Epithelial cell of prostate (primary cell): ENCODE measurements around the gene NR3C2.

Experiments
- DNase-seq: peaks from one replicate; pipeline ENCODE4 v3.0.0-alpha.2; 2011; ENCODE audit warnings: low read depth, low spot score
- H3K27ac ChIP-seq: fragments of 450-650 bp; 2 replicates; pipeline ENCODE4 v1.5.1; 2017; ENCODE audit warnings: mild to moderate bottlenecking

The NR3C2 gene

DNA sequence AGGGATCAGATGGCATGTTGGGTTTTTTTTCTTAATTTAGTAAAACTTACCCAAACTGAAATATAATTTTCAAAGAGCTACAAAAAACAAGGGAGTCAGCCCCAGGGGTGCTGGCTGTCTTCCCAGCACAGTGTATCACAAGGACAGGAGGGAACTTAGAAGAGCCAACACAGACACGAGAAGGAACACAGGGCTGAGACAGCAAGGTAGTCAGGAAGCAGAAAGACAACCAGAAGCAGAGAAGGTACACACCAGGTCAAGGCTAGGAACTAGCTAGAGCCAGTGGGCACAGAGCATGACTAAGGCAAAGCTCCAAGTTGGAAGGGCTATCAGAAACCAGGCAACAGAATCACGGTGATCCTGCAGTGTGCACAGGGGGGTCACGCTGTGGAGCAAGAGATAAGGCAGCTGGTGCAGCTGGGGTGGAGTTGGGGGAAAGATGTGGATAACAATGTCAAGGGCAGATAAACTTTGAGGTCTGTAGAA, 168.7 kb downstream of the NR3C2 start:
- no peak overlapping the region for H3K27ac ChIP-seq
- DNase-seq = no peak

DNA sequence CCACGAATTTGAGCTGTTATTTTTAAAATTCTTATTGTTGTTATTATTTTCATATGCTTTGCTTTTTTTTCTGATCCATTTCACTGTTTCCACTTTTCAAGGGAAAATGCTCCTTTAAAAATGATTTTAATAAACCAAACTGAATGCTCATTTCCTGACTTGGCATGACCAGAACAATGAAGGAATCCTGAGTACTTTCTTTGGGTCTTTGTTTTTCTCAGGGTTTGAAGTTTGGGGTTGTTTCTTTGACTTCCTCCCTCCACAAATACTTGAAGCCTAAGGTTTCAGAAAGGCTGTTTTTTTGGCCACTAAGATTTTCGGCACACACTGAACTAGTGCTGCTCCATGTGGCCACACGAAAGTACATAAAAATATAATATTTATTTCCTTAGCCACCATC, 171.0 kb downstream of the NR3C2 start:
- no peak overlapping the region for H3K27ac ChIP-seq
- DNase-seq = no peak

DNA sequence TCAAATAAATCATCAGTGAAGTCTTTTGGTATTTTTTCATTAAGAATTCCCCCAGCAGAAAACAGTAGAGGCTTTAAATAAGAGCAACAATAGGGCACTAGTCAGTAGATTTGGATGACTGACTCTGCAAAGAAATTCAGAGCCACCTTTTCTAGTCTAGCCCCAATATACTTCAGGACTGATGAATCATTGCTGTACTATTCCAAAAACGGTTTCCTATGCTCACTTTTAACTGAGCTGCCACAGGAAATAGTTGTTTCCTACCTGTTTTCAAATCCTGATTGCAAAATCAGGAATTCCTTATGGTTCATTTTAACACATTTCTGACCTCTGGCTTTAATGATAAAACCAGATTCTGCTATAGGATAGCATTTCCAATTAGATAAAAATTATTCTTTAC, 171.6 kb downstream of the NR3C2 start:
- H3K27ac ChIP-seq = no peak overlapping the region
- DNase-seq = no peak

DNA sequence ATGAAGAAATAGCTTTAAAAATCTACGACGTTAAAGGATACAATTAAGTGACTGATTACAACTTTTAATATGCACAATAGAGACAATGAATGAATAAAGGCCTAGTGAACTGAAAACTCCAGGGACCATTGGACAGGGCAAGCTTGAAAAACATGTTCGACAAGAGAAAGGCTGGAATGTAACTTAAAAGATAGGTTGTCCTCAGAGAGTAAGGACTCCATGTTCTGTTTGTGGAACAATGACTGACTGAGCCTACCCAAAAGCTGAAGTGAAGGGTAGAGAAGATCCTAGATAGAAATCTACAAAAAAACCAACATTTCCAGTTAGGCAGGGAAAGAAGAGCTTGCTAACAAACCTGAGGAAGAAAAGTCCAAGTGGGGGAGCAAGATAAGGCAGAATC, 173.4 kb downstream of the NR3C2 start:
- H3K27ac ChIP-seq = no peak overlapping the region
- DNase-seq = no peak

DNA sequence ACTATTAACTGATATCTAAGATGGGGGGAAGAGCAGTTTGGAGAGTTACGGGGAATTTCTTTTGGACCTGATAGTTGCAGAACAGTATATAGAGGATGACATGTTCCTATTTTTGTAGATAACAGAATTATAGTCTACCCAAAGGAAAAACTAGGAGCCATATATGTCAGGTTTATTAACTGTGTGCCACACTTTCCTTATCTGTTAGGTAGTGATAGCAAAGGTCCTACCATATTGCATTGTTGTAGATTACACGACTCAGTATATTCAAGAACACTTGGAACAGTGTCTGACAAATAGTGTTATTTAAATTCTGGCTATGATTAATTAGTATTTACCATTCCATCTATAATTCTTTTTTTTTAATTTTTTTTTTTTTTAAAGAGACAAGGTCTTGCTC, 175.3 kb downstream of the NR3C2 start:
- no peak overlapping the region for H3K27ac ChIP-seq
- no peak for DNase-seq

DNA sequence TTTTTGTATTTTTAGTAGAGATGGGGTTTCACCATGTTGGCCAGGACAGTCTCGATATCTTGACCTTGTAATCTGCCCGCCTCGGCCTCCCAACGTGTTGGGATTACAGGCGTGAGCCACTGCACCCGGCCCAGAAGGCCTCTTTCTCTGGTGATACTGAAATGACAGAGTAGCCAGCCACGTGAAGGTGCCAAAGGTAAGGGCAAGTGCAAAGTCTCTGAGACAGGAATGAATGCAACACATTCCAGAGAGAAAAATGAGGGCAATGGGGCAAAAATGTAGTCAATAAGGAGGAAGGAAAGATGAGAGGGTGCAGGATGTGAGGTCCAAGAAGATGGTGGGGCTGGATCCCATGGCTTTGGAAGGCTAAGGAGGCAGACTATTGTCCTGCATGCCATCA, 176.0 kb downstream of the NR3C2 start:
- H3K27ac ChIP-seq = no peak overlapping the region
- no peak for DNase-seq

DNA sequence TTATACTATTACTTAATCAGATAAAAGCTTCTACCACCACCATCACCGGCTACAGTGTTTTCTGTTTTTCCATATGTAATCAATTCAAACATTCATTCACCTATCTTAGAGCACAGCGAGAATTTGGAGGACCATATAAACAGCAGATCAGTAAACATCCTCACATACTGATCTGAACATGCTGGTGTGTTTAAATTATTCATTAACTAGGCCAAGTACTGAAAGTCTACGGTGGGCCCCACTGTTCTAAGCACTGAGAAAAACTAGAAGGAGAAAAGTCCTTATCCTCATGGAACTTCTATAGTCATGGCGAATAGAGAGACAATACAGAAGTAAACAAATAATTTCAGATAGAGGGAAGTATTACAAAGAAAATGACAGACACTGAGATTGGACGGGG, 176.6 kb downstream of the NR3C2 start:
- DNase-seq = no peak

DNA sequence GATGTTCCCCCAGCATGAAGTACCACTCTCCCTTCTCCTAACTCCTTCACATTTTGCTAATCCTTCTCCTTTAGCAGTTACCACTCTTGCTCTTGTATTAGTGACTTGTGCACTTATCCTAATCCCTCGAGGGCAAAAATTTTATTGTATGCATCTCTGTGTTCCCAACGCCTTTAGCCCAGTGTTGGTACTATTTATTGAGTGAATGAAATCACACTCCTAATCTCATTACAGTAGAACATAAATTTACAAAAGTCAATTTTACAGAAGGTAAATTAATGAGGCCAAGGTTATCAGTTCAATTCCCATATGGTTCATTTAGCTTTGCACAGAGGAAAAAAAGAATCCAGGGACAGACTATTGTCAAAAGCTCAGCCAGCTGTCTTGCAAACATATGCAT, 178.4 kb downstream of the NR3C2 start:
- no peak overlapping the region for H3K27ac ChIP-seq
- no peak for DNase-seq

More for the DNA sequence above, 176.6 kb downstream of the NR3C2 start:
- H3K27ac ChIP-seq = no peak overlapping the region

DNA sequence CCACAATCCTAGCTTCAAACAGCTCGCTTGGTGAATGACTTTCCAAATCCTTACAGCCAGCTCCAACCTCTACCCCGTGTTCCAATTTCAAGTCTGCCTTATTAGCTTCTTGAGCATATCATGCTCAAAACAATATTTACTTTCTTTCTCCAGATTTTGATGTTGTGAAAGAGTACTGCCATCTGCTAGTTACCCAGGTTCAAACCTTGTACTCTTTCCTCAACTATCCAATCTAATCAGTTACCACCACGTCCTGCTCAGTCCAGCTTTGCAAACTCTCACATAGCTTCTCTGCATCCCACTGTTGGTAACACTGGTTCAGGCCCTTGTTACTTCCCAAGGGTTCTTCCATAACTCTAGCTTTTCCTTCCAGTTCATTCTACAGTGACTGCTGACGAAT, 179.1 kb downstream of the NR3C2 start:
- H3K27ac ChIP-seq = no peak overlapping the region
- no peak for DNase-seq

DNA sequence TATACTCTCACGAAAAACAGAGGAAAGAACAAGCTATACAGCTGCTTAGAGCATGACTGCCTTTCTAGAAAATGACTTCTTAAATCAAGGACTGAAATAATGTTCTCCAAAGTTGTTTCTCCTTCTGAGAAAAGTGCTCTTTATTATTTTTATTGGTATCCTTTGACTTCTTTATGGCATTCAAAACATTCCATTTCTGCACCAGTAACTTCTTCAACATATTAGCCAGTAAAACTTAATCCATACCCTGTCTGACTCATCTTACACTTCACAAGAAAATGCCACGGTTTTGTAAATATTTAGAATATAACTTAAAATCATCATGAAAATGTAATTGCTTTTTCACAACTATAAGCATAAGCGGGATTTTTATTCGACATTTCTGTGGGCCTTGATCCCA, 180.4 kb downstream of the NR3C2 start:
- H3K27ac ChIP-seq = no peak overlapping the region
- no peak for DNase-seq

DNA sequence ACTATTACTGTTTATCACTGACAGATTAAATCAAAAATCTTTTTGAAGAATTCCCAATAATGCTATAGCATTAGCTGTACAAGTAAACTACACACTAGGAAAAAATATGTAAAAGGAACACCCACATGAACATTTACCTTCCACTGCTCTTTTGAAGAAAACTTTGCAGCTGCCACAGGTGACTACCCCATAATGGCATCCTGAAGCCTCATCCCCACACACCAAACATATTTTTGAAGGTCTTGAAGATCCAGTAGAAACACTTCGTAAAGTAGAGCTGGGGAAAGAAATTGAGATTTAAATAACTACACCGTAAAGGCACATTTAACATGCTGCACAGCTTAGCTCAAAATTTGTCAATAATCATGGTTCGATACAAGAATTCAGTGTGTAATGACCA, 182.4 kb downstream of the NR3C2 start:
- DNase-seq = no peak
- H3K27ac ChIP-seq = no peak overlapping the region

DNA sequence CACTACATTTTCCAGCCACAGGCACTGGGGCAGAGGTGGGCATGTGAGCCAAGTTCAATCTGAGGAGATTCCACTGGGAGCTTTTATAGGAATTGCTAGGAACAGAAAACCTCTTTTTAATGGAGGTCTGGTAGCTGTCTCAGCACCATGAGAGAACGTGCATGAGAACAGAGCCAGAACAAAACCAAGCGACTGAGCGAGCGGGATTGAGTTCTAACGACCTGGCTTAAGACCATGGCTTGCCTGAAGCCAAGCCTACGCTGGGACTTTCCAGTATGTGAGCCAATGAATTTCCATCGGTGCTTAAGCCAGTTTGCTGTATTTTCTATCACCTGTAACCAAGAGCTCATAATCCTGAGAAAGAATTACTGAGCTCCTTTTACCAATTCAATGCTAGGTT, 183.7 kb downstream of the NR3C2 start:
- no peak overlapping the region for H3K27ac ChIP-seq

DNA sequence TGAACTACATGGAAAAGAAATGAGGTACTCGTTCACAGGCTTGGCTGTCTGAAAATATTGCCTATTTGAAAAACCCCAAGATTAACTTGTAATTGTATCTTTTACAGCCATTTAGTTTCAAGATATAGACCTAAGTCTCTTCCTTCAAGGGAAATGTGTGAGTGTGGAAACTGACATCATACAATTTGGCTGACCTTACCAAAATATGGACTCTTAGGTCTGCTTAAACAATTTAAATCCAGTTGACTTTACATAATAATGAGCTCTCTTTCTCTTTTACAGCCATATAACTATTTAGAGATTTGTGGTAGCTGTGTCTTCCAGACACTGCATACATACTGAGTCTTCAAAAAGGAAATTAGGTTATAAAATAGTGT, 186.9 kb downstream of the NR3C2 start:
- DNase-seq = no peak
- no peak overlapping the region for H3K27ac ChIP-seq

More for the DNA sequence above, 183.7 kb downstream of the NR3C2 start:
- DNase-seq = no peak

DNA sequence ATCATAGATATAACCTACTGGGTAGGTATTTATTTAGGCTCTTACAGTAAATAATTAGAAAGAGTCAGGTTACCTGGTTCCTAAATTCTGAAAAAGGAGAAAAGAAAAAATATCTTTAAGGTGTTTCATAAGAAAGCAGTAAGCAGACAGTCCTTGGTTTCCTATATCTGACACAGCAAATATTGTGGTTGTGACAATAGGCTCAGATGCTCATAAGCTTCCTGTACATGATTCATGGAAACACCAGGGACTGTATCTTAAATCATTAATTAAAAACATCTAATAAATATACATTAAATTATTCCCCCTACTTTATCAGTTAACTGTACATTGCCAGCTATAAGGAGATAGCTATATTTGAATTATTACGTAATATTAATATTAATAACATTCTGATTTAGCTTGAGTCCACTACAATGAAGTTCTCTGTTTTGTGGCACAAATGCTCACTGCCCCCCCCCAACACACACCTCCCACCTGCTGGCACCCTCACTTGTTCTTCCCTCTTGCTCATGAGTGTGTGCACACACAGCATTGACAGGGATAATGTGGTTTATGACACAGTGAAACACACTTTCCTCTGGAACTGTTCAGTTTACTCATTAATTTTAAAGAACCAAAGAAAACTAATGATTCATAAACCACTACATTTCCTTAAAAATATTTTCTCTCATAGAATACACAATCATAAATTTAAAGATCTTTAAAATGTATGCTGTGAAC, 187.4 kb downstream of the NR3C2 start:
- no peak overlapping the region for H3K27ac ChIP-seq
- DNase-seq = no peak

DNA sequence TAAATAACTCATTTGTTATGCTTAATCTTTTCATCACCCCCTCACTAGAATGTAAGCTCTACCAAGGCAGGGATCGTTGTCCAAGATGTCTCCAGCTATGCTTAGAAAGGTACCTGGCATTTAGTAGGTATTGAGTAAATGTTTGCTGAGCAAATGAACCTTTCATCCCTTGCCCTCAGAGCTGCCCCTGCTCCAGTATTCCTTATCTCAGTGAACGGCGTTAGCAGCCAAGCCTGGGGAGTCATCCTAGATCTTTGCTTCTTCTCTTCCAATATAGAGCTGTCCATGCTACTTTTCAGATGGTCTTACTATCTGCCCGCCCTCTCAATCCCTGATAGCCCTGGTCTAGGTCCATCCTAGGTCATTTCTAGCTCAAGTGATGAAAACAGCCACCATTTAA, 188.4 kb downstream of the NR3C2 start:
- DNase-seq = no peak
- no peak overlapping the region for H3K27ac ChIP-seq

DNA sequence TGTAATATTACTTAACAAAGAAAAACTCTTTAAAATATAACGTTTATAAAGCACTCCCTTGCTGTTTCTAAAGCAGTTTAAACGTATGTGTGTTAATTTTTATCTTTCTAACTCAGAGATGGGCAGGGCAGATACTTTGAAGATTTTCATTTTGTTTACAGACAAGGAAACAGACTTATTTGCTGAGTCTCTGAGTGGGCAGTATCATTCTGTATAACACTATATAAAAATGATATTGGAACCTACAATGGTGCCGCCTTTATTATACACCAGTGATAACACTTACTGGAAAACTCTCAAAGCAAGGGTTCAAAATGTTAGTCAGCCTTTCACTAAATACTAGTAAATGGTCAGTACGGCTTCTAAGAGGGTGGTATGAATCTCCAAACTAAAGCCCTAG, 193.4 kb downstream of the NR3C2 start:
- H3K27ac ChIP-seq = no peak overlapping the region
- no peak for DNase-seq

DNA sequence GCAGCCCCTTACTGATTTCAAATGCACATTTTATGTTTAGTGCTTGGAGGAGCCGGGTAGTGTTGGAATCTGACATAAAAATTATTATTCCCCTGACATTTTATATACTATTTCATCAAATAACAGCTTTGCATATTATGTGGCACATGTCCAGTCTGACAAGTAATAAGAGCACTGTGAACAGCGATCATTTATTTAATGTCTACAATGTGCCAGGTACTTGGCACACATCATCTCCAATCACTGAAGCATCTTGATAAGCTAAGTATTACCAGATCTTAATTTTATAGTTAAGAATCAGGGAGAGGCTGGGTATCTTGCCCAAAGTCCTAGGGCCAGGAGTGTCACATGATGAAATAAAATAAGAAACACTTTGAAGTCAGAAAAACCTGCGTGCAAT, 197.2 kb downstream of the NR3C2 start:
- DNase-seq = no peak

DNA sequence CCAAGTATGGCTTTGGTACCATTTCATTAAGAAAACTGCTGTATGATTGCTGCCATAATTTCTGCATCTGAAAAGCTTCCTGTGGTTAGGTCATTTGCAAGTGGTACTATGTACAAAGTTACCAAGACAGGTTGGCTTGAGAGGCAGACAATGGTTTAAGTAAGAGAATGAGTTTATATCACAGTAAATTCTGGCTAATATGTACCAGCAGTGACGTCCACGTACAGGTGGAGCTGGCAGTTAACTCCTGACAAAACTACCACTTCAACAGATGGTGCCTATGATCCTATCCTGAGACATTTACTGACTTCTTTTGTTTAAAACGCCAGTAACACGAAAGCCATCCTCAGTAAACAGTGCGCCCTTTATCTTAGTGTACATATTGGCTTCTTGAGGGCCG, 198.4 kb downstream of the NR3C2 start:
- no peak overlapping the region for H3K27ac ChIP-seq
- no peak for DNase-seq

More for the DNA sequence above, 197.2 kb downstream of the NR3C2 start:
- H3K27ac ChIP-seq = no peak overlapping the region

DNA sequence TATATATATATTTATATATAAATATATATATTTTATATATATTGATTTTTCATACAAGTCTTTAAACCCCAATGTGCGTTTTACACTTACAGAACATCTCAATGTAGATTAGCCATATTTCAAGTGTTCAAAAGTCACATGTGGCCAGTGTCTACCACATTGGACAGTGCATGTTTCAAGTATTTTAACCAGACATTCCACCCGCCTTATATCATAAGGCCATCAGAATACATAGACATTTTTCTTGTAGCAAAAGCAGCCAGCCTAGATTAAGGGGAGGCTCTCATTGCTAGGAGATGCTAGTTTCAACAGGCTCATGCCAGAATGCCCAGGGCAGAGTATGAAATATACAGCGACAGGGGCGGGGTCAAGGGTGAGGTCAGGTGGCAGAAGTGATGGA, 202.0 kb downstream of the NR3C2 start:
- H3K27ac ChIP-seq = no peak overlapping the region
- no peak for DNase-seq

DNA sequence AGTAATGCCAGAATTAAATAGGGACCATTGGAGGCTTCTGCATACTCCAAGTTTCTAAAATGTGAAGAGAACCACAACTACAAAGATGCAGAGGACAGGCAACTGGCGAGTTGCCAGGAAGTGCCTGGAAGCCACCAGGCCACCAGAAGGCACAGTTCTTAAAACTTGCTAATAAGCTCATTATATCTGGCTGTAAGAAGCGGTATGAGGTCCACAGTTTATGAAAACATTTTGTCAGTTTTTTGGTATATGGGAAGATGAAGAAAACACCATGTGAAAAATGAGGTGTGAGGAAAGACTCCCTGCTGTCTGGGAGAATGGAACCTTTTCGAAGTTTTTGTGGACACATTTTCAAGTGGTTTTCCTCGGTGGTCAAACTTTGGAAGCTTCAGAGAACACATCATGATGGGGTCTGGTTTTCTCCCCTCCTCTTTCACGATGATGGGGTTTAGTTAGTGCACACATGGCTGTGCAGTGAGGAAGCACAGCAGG, 202.7 kb downstream of the NR3C2 start:
- H3K27ac ChIP-seq = no peak overlapping the region
- DNase-seq = no peak

DNA sequence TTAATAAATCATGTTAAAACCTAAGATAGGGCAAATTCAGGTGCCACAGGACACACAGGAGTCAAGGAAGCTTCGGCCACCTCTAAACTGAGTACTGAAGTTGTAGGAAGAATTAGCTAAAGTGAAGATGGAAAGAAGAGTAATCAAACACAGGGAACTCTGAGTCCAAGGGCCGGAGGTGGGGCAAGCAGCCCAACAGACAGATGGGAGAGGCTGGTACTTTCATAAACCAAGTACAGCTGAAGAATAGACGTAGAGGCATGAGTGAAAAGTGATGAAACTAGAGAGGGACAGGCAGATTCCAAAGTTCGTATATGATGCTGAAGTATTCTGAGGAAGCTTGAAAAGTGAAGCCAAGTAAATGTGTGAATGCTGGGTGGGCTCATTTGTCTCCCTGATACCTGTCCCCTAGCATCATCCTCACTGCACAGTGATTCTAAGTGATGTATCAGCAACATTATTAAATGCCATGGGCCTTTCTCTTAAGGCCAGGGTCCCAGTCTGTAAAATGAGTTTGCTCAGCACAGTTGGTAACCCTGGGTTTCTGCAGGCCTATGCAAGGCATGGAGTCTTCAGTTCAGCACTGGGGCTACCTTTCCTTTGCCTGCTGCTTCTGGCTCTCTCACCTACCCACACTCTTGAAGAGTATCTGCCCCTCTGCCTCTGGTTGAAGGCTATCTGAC, 203.3 kb downstream of the NR3C2 start:
- DNase-seq = no peak
- H3K27ac ChIP-seq = no peak overlapping the region

DNA sequence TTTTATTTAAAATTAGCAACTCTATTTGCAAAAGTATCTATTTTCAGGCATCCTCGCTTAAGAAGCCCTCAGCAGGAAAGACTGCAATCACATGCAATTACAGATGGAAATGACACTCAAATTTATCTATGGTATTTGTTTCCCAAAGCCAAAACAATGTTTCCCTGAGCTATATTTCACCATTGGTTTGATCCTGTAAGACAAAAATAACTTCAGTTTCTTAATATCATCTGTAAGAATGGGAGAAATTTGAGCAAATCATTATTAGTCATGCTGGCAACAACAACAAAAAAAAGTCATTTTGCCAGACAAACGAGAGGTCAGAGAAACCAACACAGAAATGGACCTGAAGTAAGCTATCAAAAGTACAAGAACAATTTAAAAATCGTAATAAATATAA, 204.1 kb downstream of the NR3C2 start:
- DNase-seq = no peak
- no peak overlapping the region for H3K27ac ChIP-seq
